Measurements from ENCODE around the gene NRTN. TPM values are rescaled to one million over a fixed set of nuclear protein-coding genes. Genes with fewer than 3 reads are reported as not detected.

NRTN gene
- total RNA-seq, 4 donors from 2014 or later, result 12.9 to 53.0 (median 29.5) TPM

DNA sequence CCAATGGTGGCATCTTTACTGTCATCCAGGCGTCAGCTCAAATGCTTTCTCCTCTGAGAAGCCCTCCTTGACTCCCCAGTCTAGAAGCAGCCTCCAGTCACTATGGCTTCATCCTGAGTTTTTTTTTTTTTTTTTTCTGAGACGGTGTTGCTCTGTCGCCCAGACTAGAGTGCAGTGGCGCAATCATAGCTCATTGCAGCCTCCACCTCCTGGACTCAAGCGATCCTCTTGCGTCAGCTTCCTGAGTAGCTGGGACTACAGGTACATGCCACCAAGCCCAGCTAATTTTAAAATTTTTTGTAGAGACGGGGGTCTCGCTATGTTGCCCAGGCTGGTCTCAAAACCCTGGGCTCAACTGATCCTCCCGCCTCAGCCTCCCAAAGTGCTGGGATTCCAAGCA lies 4.2 kb downstream of the NRTN start:
- WGBS, result 86% methylated on average over 9 of the region's 9 CpGs
- H3K36me3 ChIP-seq, result peaks cover 0 to 11% (median 5%) of the 10 kb centered on the region in 4 donors
- TF ChIP-seq CTCF (IDR thresholded peaks at IDR 0.05) (no peak), POLR2A (IDR thresholded peaks at IDR 0.05; ENCODE audit: low read depth) (no peak), POLR2AphosphoS5 (IDR thresholded peaks at IDR 0.05) (no peak), EP300 (IDR thresholded peaks at IDR 0.05) (no peak)
- no peak overlapping the region for H3K4me3 ChIP-seq
- no peak overlapping the region for H3K27ac ChIP-seq (replicated peaks in 1 of 4)
- no peak for DNase-seq (ENCODE audit: extremely low spot score)
- peaks cover 6 to 22% (median 20%) of the 10 kb centered on the region in 4 donors for H3K4me1 ChIP-seq
- intact Hi-C loops (cut with DNase I), result loop anchor here (10.0 kb wide), 1 partner anchor 216 kb away; no protein-coding TSS in a partner anchor
- peaks cover 0 to 14% (median 2%) of the 10 kb centered on the region in 4 donors for H3K27me3 ChIP-seq
- H3K9me3 ChIP-seq, result no peaks in the 10 kb centered on the region

GRCh38 chr19:5809469-5809868 lies 4.6 kb downstream of the NRTN start:
- Histone ChIP-seq H3K36me3 (peaks cover 0 to 11% (median 5%) of the 10 kb centered on the region in 4 donors), H3K4me3 (no peak overlapping the region), H3K9me3 (no peaks in the 10 kb centered on the region), H3K27me3 (peaks cover 0 to 10% (median under 1%) of the 10 kb centered on the region in 4 donors), H3K4me1 (peaks cover 2 to 18% (median 16%) of the 10 kb centered on the region in 4 donors), H3K27ac (replicated peaks in 1 of 4) (no peak overlapping the region)
- 73% methylated on average over 10 of the region's 10 CpGs for WGBS
- DNase-seq (ENCODE audit: extremely low spot score), result no peak
- TF ChIP-seq POLR2A (IDR thresholded peaks at IDR 0.05; ENCODE audit: low read depth) (no peak), EP300 (IDR thresholded peaks at IDR 0.05) (no peak), POLR2AphosphoS5 (IDR thresholded peaks at IDR 0.05) (no peak), CTCF (IDR thresholded peaks at IDR 0.05) (no peak)
- intact Hi-C loops (cut with DNase I), result loop anchor here (10.0 kb wide), 1 partner anchor 215 kb away; no protein-coding TSS in a partner anchor

GRCh38 chr19:5811117-5811516 lies 6.2 kb downstream of the NRTN start:
- H3K4me3 ChIP-seq, result no peak overlapping the region
- H3K27ac ChIP-seq (replicated peaks in 1 of 4), result no peak overlapping the region
- H3K9me3 ChIP-seq, result no peaks in the 10 kb centered on the region
- intact Hi-C loops (cut with DNase I), result no loop called here
- H3K4me1 ChIP-seq, result peaks cover 0 to 10% (median 5%) of the 10 kb centered on the region in 4 donors
- no peak for TF ChIP-seq POLR2AphosphoS5 (IDR thresholded peaks at IDR 0.05)
- no peak for TF ChIP-seq CTCF (IDR thresholded peaks at IDR 0.05)
- TF ChIP-seq EP300 (IDR thresholded peaks at IDR 0.05), result no peak
- TF ChIP-seq POLR2A (IDR thresholded peaks at IDR 0.05; ENCODE audit: low read depth), result no peak
- 96% methylated on average over 4 of the region's 4 CpGs for WGBS
- no peak for DNase-seq (ENCODE audit: extremely low spot score)
- peaks cover 0 to 11% (median 5%) of the 10 kb centered on the region in 4 donors for H3K36me3 ChIP-seq
- H3K27me3 ChIP-seq, result no peaks in the 10 kb centered on the region

GRCh38 chr19:5814123-5814851 lies 9.4 kb downstream of the NRTN start:
- no peak for TF ChIP-seq CTCF (IDR thresholded peaks at IDR 0.05)
- no peak for TF ChIP-seq POLR2A (IDR thresholded peaks at IDR 0.05; ENCODE audit: low read depth)
- TF ChIP-seq EP300 (IDR thresholded peaks at IDR 0.05), result no peak
- TF ChIP-seq POLR2AphosphoS5 (IDR thresholded peaks at IDR 0.05), result no peak
- Histone ChIP-seq H3K9me3 (no peaks in the 10 kb centered on the region), H3K4me3 (no peak overlapping the region), H3K36me3 (peaks cover 0 to 10% (median 2%) of the 10 kb centered on the region in 4 donors), H3K27me3 (no peaks in the 10 kb centered on the region), H3K27ac (replicated peaks in 1 of 4) (no peak overlapping the region), H3K4me1 (no peaks in the 10 kb centered on the region)
- intact Hi-C loops (cut with DNase I), result no loop called here
- no peak for DNase-seq (ENCODE audit: extremely low spot score)
- WGBS, result 82% methylated on average over 8 of the region's 9 CpGs
